PC-9 (cell line): Measurements from ENCODE around the gene GRIN3A. TPM values are rescaled to one million over a fixed set of nuclear protein-coding genes. Genes with fewer than 3 reads are reported as not detected.

ENCODE experiments used
- BruUV-seq: library from RNA; stranded (reverse); fragments of 400-500 nt; replicated peaks from 2 replicates; lab custom pipeline; 2021; lab: Mats Ljungman, UMichigan
- CTCF ChIA-PET: fragments of 300-600 bp; sonication (Branson Sonifier 250); formaldehyde crosslinking; loops from one replicate; lab custom pipeline; 2022; ENCODE audit warnings: antibody characterized with exemption; lab: Charles Lee
- POLR2A ChIA-PET: fragments of 300-600 bp; sonication (Branson Sonifier 250); formaldehyde crosslinking; loops from one replicate; lab custom pipeline; 2022; ENCODE audit warnings: antibody characterized with exemption; ENCODE audit not compliant: unreplicated experiment; lab: Charles Lee
- DNase-seq, 2 experiments: peaks; one replicate each; pipeline versions ENCODE4 v3.0.0 to v3.0.0-alpha.2; 2015 to 2022; ENCODE audit warnings: mixed read lengths in 1 of 2
- H2AFZ ChIP-seq: fragments of 200-600 bp; sonication (generic); 2 replicates; pipeline ENCODE4 v1.8.1; 2017; ENCODE audit warnings: antibody characterized with exemption
- H3F3A ChIP-seq: fragments of 200-600 bp; sonication (generic); 2 replicates; pipeline ENCODE4 v1.8.1; 2017; ENCODE audit warnings: antibody characterized with exemption, mild to moderate bottlenecking, low read depth; ENCODE audit not compliant: insufficient read depth
- H3K27ac ChIP-seq: fragments of 200-600 bp; sonication (generic); 2 replicates; pipeline ENCODE4 v1.6.1; 2016; ENCODE audit warnings: mixed run types
- H3K27me3 ChIP-seq: fragments of 200-600 bp; sonication (generic); 2 replicates; pipeline ENCODE4 v1.6.1; 2016; ENCODE audit warnings: low read depth, mixed run types; ENCODE audit not compliant: insufficient read depth
- H3K36me3 ChIP-seq: fragments of 200-600 bp; sonication (generic); 2 replicates; pipeline ENCODE4 v1.6.1; 2016; ENCODE audit warnings: low read depth, mixed run types
- H3K4me1 ChIP-seq: fragments of 200-600 bp; sonication (generic); replicated peaks from 2 replicates; pipeline ENCODE4 v1.6.1; 2016; ENCODE audit warnings: mixed run types; ENCODE audit not compliant: insufficient read depth
- H3K4me2 ChIP-seq: fragments of 200-600 bp; sonication (generic); 2 replicates; pipeline ENCODE4 v1.6.1; 2017; ENCODE audit warnings: mixed run types
- H3K4me3 ChIP-seq: fragments of 200-600 bp; sonication (generic); 2 replicates; pipeline ENCODE4 v1.6.1; 2016; ENCODE audit warnings: mixed run types
- H3K79me2 ChIP-seq: fragments of 200-600 bp; sonication (generic); 2 replicates; pipeline ENCODE4 v1.6.1; 2017; ENCODE audit warnings: low read depth, mixed run types
- H3K9me2 ChIP-seq: fragments of 200-600 bp; sonication (generic); 2 replicates; pipeline ENCODE4 v1.8.1; 2017; ENCODE audit warnings: mild to moderate bottlenecking; ENCODE audit not compliant: insufficient read depth
- H3K9me3 ChIP-seq: fragments of 200-600 bp; sonication (generic); 2 replicates; pipeline ENCODE4 v1.8.1; 2016; ENCODE audit warnings: low read depth; ENCODE audit not compliant: insufficient read depth
- H4K20me1 ChIP-seq: fragments of 200-600 bp; sonication (generic); 2 replicates; pipeline ENCODE4 v1.8.1; 2017; ENCODE audit not compliant: insufficient read depth
- CTCF ChIP-seq: fragments of 200-600 bp; sonication (generic); conservative IDR thresholded peaks from 2 replicates; pipeline ENCODE4 v1.6.1; 2017; ENCODE audit warnings: mixed run types, antibody characterized with exemption, mild to moderate bottlenecking, moderate library complexity
- EZH2 ChIP-seq: fragments of 200-600 bp; sonication (generic); IDR thresholded peaks from 2 replicates; pipeline ENCODE4 v1.8.0; 2017; ENCODE audit warnings: antibody characterized with exemption, low read depth
- intact Hi-C: fragments of 100-400 bp; cut with micrococcal nuclease; formaldehyde crosslinking; loops from one replicate; pipeline ENCODE4 v1.10.0; 2022; ENCODE audit not compliant: unreplicated experiment
- total RNA-seq: library from RNA; stranded (reverse); gene quantifications from 2 replicates; pipeline ENCODE4 v1.2.3, GENCODE V29; 2021

GRIN3A gene
- total RNA-seq, 1 experiment from 2014 or later: not detected

- Histone ChIP-seq H3K9me3 (no peaks in the 10 kb centered on the region), H3K36me3 (no peaks in the 10 kb centered on the region), H3F3A (no peaks in the 10 kb centered on the region), H3K4me2 (no peak overlapping the region), H3K4me1 (no peaks in the 10 kb centered on the region), H3K27ac (no peak overlapping the region), H3K79me2 (no peaks in the 10 kb centered on the region), H3K9me2 (no peaks in the 10 kb centered on the region), H2AFZ (no peak overlapping the region), H3K27me3 (no peaks in the 10 kb centered on the region; the same call in 1 of the 2 replicates), H4K20me1 (no peaks in the 10 kb centered on the region), H3K4me3 (no peak overlapping the region)
- DNase-seq: no peak
- no peak for TF ChIP-seq CTCF
- TF ChIP-seq EZH2: no peak
- CTCF ChIA-PET: no interaction called here
- POLR2A ChIA-PET: no interaction called here
- intact Hi-C loops: no loop called here
- no TSS peak for BruUV-seq
These were observed 26.0 kb upstream of the GRIN3A start for GRCh38 chr9:101764472-101764871.

GRCh38 chr9:101758304-101758930, 20.0 kb upstream of the GRIN3A start:
- no peaks in the 10 kb centered on the region for H3K79me2 ChIP-seq
- intact Hi-C loops: no loop called here
- no peaks in the 10 kb centered on the region for H3F3A ChIP-seq
- POLR2A ChIA-PET: no interaction called here
- H3K4me1 ChIP-seq: no peaks in the 10 kb centered on the region
- no peak overlapping the region for H3K4me2 ChIP-seq
- no peak overlapping the region for H3K27ac ChIP-seq
- H2AFZ ChIP-seq: no peak overlapping the region
- TF ChIP-seq CTCF (no peak), EZH2 (no peak)
- no peak overlapping the region for H3K4me3 ChIP-seq
- BruUV-seq: no TSS peak
- H3K9me3 ChIP-seq: no peaks in the 10 kb centered on the region
- no peak for DNase-seq
- H4K20me1 ChIP-seq: no peaks in the 10 kb centered on the region
- no peaks in the 10 kb centered on the region for H3K9me2 ChIP-seq
- CTCF ChIA-PET: no interaction called here
- no peaks in the 10 kb centered on the region for H3K36me3 ChIP-seq
- H3K27me3 ChIP-seq: no peaks in the 10 kb centered on the region; the same call in 1 of the 2 replicates

- H3K79me2 ChIP-seq: no peaks in the 10 kb centered on the region
- no peaks in the 10 kb centered on the region for H4K20me1 ChIP-seq
- intact Hi-C loops: no loop called here
- ChIA-PET POLR2A (no interaction called here), CTCF (no interaction called here)
- TF ChIP-seq CTCF (no peak), EZH2 (no peak)
- no peak overlapping the region for H3K27ac ChIP-seq
- BruUV-seq: no TSS peak
- H2AFZ ChIP-seq: no peak overlapping the region
- H3K9me3 ChIP-seq: no peaks in the 10 kb centered on the region
- no peaks in the 10 kb centered on the region for H3K9me2 ChIP-seq
- no peaks in the 10 kb centered on the region for H3K36me3 ChIP-seq
- H3K27me3 ChIP-seq: no peaks in the 10 kb centered on the region
- no peak overlapping the region for H3K4me2 ChIP-seq
- no peak overlapping the region for H3K4me3 ChIP-seq
- DNase-seq: no peak
- H3K4me1 ChIP-seq: no peaks in the 10 kb centered on the region
- no peaks in the 10 kb centered on the region for H3F3A ChIP-seq
These were observed 15.3 kb upstream of the GRIN3A start for GRCh38 chr9:101753716-101754115.
